ENCODE measurements around the gene DENND10. TPM values are rescaled to one million over a fixed set of nuclear protein-coding genes. Genes with fewer than 3 reads are reported as not detected.
A peak's percentile ranks its signal among the peaks of the same experiment; 100 is the strongest.

The DENND10 gene, protein sequence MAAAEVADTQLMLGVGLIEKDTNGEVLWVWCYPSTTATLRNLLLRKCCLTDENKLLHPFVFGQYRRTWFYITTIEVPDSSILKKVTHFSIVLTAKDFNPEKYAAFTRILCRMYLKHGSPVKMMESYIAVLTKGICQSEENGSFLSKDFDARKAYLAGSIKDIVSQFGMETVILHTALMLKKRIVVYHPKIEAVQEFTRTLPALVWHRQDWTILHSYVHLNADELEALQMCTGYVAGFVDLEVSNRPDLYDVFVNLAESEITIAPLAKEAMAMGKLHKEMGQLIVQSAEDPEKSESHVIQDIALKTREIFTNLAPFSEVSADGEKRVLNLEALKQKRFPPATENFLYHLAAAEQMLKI
- total RNA-seq, result 10 to 100 TPM; 36.6 to 39.9 (median 38.0) TPM
- long read RNA-seq, donor 1, transcript FAM45A-201 (9 exons, 1,648 nt), result major isoform, 13 of 46 reads
- long read RNA-seq, donor 1, partial matches to known transcripts, result 1 of 46 reads
- long read RNA-seq, donor 1, other reads (novel, unspliced or antisense), result 32 of 46 reads
- long read RNA-seq, donor 2, transcript FAM45A-201 (9 exons, 1,648 nt), result major isoform, 15 of 29 reads
- long read RNA-seq, donor 2, partial matches to known transcripts, result 2 of 29 reads
- long read RNA-seq, donor 2, other reads (novel, unspliced or antisense), result 10 of 29 reads

DNA sequence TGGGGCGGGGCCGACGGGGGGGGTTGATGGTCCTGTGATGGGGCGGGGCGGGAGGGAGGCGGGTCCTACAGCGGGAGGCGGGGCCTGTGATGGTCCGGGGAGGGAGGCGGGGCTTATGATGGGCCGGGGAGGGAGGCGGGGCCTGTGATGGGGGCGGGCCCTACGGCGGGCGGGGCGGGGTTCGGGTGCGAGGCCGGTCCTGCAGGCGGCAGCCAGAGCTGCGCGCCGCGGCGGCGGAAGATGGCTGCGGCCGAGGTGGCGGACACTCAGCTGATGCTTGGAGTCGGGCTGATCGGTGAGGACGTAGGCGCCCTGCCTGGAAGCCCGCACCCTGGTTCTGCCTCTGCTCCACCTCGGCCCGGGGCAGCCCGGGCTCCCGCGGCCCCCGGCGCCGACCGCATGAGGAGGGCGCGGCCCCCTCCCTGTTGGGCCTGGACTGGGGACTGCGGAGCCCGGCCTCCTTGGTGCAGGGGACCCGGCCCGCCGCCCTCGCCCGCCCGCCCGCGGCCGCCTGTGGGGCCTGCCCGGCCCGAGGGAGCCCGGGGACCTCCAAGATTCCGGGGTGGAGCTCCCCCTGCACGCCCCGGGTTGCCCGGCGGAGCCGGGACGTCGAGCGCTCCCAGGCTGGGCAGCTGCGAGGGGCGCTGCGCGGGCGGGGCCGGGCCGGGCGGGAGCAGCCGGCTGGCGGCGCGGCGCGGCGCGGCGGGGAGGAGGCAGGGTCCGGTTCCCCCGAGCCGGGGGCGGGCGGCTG is at the start of gene DENND10:
Gene DENND10 (plus strand): TSS at position 211 of the 751 bp plus-strand sequence. CDS start 30 bp downstream, at position 241.
- peak; percentile 94 for ATAC-seq
- H3K9me3 ChIP-seq, result no peaks in the 10 kb centered on the region
- H3K4me1 ChIP-seq (ENCODE audit: low read depth), result peaks cover 13% of the 10 kb centered on the region
- TF ChIP-seq, protein P1, sequence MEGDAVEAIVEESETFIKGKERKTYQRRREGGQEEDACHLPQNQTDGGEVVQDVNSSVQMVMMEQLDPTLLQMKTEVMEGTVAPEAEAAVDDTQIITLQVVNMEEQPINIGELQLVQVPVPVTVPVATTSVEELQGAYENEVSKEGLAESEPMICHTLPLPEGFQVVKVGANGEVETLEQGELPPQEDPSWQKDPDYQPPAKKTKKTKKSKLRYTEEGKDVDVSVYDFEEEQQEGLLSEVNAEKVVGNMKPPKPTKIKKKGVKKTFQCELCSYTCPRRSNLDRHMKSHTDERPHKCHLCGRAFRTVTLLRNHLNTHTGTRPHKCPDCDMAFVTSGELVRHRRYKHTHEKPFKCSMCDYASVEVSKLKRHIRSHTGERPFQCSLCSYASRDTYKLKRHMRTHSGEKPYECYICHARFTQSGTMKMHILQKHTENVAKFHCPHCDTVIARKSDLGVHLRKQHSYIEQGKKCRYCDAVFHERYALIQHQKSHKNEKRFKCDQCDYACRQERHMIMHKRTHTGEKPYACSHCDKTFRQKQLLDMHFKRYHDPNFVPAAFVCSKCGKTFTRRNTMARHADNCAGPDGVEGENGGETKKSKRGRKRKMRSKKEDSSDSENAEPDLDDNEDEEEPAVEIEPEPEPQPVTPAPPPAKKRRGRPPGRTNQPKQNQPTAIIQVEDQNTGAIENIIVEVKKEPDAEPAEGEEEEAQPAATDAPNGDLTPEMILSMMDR (IDR thresholded peaks at IDR 0.05), result no peak
- no peaks in the 10 kb centered on the region for H3K36me3 ChIP-seq (ENCODE audit: low read depth)
- peak within 1 kb of the TSS; percentile 78 for H3K4me3 ChIP-seq
- DNase-seq, result peak; percentile 87 to 89 (median 88)
- intact Hi-C loops (cut with DNase I, micrococcal nuclease), result no loop called here

DNA sequence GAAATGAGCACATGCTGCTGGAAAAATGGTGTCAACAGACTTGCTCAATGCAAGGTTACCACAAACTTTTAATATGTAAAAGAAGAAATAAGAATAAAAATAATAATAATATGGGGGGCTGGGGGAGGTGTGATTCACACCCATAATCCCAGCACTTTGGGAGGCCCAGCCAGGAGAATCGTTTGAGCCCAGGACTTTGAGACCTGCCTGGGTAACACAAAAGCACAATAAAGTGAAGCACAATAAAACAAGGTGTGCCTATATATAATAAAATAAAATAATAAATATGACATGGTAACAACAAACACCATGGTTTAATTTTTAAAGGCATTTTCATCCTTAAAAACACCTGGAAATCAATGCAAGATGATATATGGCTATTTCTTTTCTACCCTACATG is 48.4 kb upstream of the DENND10 start:
- TF ChIP-seq, protein P1 (IDR thresholded peaks at IDR 0.05), result no peak
- Histone ChIP-seq H3K4me3 (no peak overlapping the region), H3K36me3 (ENCODE audit: low read depth) (peaks cover 23% of the 10 kb centered on the region), H3K4me1 (ENCODE audit: low read depth) (peaks cover 4% of the 10 kb centered on the region), H3K9me3 (no peaks in the 10 kb centered on the region)
- intact Hi-C loops (cut with DNase I, micrococcal nuclease), result no loop called here
- ATAC-seq, result peak; percentile 93
- peak in 2 of 3 donors; percentile 46 to 49 for DNase-seq

DNA sequence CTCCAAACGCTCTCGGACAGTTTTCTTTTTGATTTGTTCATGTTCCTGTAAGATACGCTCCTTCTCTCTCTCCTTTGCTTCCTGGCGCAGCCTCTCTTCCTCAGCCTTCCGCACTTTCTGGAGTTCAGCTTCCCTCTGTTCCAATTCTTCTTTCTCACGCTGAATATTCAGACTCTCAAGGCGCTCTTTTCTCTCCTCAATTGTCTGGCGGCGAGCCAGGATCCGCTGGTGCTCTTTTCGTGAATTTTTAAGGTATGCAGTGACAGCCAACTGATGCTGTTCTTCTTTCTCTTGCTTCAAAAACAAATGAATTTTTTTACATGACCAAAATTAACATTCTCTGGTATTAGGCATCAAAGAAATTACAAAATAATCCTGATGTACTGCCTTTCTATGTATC is 45.9 kb upstream of the DENND10 start:
- intact Hi-C loops (cut with DNase I, micrococcal nuclease), result no loop called here
- TF ChIP-seq, protein P1 (IDR thresholded peaks at IDR 0.05), result no peak
- ATAC-seq (no peak), DNase-seq (no peak)
- no peak overlapping the region for H3K4me3 ChIP-seq
- H3K36me3 ChIP-seq (ENCODE audit: low read depth), result peaks cover 18% of the 10 kb centered on the region
- H3K4me1 ChIP-seq (ENCODE audit: low read depth), result peaks cover 9% of the 10 kb centered on the region
- no peaks in the 10 kb centered on the region for H3K9me3 ChIP-seq

DNA sequence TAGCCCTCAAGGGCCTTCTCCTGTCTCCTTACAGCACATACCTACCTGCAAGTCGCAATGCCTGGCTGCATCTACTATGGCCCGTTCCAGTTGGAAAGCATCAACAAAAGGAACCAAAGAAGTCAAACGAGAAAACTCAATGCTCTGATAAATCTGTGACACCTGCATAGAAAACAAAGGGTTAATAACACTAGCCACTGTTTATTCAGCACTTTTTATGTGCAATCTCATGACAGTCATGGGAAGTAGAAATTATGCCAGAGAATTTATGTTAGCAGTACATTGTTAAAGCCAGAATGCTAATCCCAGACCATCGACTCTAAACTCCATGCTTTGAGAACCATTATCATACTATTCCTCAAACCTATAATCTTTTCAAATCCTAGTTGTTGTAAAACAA is 44.4 kb upstream of the DENND10 start:
- DNase-seq, result no peak
- TF ChIP-seq, protein P1 (IDR thresholded peaks at IDR 0.05), result no peak
- H3K36me3 ChIP-seq (ENCODE audit: low read depth), result peaks cover 19% of the 10 kb centered on the region

DNA sequence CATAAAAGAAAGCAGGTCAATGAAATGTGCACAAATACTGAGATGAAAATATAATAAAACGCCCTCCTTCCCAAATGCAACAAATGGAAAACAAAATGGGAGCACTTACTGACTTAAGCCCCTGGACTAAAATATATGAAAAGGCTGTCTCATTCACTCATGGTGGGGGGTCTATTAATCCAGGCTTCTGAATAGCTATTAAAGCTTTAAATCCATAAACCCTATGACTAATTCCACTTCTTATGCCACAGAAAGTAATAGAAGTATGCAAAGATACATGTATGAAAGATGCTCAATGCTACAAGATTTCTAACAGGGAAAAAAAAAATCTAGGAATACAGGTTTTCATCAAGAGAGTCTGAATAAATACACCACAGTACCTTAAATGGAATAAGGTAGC is 43.8 kb upstream of the DENND10 start:
- H3K36me3 ChIP-seq (ENCODE audit: low read depth), result peaks cover 25% of the 10 kb centered on the region

More for the DNA sequence above, 44.4 kb upstream of the DENND10 start:
- intact Hi-C loops (cut with DNase I, micrococcal nuclease), result no loop called here
- H3K9me3 ChIP-seq, result no peaks in the 10 kb centered on the region
- ATAC-seq, result no peak
- H3K4me3 ChIP-seq, result no peak overlapping the region
- H3K4me1 ChIP-seq (ENCODE audit: low read depth), result peaks cover 9% of the 10 kb centered on the region

More for the DNA sequence above, 43.8 kb upstream of the DENND10 start:
- H3K4me1 ChIP-seq (ENCODE audit: low read depth), result peaks cover 6% of the 10 kb centered on the region
- H3K9me3 ChIP-seq, result no peaks in the 10 kb centered on the region
- DNase-seq (no peak), ATAC-seq (no peak)
- intact Hi-C loops (cut with DNase I, micrococcal nuclease), result no loop called here
- H3K4me3 ChIP-seq, result no peak overlapping the region
- TF ChIP-seq, protein P1 (IDR thresholded peaks at IDR 0.05), result no peak
